HG03103 (cell line): ENCODE measurements around the gene MED31.
"Not testable (repeated sequence)": the region's sequence is repeated elsewhere in the genome, so short reads cannot be mapped to it uniquely, and the experiment has no call there.

Experiments
- ATAC-seq: cut with Tn5 transposase; IDR thresholded peaks from one replicate; pipeline ENCODE4 v1.9.1; 2021; ENCODE audit warnings: low read depth; ENCODE audit not compliant: unreplicated experiment

MED31 gene

DNA sequence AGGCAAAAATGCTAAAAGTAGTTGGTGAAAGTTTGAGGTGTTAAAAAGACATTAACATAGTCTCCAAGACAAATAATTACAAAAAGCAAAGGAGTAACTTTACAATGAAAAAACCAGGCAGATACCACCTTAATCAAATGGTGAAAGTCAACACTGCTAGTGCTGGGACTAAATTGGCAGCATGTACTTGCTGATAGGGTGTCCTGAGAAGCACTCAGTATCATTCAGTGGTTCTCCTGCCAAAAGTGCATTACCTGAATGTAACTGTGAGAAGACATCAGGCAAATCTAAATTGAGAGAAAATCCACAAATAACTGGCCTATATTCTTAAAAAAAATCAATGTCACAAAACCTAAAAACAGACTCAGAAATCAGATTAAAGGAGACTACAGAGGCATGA lies 18.9 kb downstream of the MED31 start:
- no peak for ATAC-seq

GRCh38 chr17:6630390-6630789 lies 21.0 kb downstream of the MED31 start:
- ATAC-seq = no peak

DNA sequence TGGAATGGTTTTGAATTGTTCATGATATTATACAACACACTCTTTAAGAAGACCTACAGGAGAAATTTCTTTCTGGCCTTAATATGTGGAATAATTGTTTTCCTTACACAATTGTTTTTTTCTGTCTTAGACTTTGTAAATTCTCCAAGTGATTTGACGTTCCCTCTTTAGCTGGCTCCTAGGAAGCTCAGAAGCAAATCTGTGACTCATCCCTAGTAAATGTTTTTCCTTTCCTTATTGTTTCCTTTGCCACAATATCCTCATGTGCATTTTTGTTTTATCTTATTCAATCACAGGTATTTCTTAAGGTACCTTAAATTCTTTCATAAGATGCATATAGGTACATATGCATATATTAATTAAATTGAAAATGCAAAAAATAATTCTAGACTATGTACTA lies 24.4 kb downstream of the MED31 start:
- no peak for ATAC-seq

GRCh38 chr17:6626616-6627015 lies 24.8 kb downstream of the MED31 start:
- no peak for ATAC-seq

GRCh38 chr17:6623941-6624340 lies 27.5 kb downstream of the MED31 start:
- ATAC-seq = no peak

- no peak for ATAC-seq
Measured at GRCh38 chr17:6611231-6611630, 40.2 kb downstream of the MED31 start.

GRCh38 chr17:6610011-6610410 lies 41.4 kb downstream of the MED31 start:
- ATAC-seq = no peak

DNA sequence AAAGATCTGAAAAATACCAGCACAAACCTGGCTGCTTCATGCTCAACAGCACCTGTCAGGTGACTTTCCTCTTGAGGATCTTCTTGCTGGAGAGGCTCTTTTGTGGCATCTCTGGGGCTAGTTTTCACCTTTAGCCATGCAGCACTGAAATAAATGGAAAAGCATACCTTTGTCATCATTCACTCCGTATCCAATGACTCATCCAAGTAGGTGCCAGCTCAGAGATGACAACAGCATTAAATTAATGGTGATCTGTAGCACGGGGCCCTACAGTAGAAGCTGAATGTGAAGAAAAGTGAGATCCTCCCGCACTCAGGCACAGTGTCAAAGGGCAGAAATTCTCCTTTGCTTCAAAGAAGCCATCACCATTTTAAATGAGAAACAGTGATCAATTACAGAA lies 43.1 kb downstream of the MED31 start:
- no peak for ATAC-seq

GRCh38 chr17:6605142-6605541 lies 46.3 kb downstream of the MED31 start:
- no peak for ATAC-seq

DNA sequence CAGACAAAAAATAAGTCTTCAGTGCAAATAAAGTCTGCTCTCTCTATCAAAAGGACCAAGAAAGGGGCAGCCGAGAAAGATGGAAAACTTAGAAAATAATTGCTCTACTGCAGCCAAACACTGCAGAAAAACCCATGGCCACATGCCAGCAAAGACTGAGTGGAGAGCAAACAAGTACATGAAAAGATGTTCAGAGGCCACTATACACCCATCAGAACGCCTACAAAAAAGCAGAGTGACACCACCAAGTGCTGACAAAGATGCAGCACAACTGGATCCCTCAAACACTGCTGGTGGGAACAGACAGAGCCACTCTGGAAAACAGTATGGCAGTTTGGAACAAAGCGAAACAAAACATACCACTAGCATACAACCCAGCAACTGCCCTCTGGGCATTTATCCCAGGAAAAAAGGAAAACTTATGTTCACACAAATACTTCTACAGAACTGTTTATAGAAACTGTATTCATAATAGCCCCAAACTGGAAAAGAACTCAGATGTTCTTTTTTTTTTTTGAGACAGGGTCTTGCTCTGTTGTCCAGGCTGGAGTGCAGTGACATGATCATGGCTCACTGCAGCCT lies 47.6 kb downstream of the MED31 start:
- ATAC-seq = no peak

DNA sequence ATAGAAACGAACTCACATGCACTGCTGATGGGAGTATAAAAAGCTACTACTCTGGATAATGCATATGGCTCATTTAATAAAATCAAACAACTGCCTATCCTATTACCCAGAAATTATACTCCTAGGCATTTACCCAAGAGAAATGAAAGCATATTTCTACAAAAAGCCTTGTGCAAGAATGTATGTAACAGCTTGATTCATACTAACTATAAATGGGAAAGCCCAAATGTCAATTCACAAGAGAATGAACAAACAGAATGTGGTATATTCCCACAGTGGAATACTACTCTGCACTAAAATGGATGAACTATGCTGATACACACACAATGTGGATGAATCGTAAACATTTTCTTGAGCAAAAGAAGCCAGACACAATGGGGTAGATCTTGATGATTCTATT lies 49.3 kb downstream of the MED31 start:
- ATAC-seq = no peak

DNA sequence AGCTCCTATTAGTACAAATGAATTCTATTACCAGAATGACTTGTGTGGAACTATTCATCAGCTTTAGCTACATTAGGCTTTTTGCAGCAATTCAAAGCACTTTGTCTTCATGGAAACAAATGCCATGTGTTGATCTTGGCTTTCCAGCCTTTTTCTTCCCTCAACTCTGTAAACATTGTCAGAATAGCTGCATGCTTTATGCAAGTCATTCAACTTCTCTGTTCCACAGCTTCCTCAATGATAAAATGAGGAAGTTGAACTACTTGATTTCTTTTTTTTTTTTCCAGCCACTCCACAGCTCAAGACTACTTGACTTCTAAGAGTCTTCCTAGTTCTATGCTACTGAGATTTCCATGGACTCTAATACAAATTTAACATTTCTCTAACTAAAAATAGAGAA lies 52.0 kb downstream of the MED31 start:
- ATAC-seq = no peak

DNA sequence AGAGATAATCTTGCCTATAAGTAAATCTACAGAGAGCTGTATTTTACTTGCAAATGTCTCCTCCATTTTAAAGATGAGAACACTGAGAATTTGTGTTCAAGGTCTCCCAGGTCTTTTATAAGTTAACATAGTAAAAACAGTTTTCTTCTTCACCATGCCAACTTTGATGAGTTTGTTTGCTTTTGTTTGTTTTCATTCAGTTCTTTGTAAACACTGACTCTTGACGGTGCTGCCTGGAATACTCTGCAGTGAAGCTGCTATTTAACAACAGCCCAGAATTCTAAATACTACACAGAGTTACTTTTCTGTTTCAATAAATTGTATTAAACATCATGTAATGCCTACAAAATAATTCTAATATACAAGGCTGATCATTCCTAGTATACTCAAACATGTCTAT lies 53.7 kb downstream of the MED31 start:
- no peak for ATAC-seq

GRCh38 chr17:6596941-6597340 lies 54.5 kb downstream of the MED31 start:
- no peak for ATAC-seq

DNA sequence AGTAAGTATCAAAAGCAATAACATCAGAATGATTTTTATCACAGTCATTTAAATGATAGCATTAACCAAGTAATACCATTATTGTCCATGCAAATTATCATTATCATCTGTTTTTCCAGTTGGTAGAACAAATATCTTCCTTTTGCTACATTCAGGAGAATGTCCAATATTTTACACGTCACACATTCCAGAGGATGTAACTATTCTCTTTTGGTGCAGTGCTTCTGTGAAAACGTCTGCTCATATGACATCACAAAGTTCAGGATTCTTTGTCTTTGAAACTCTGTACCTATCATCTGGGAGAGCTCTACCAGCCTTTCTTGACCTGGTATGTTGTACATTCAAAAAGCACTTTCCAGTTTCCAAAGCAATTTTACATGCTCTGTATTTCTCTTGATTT lies 54.9 kb downstream of the MED31 start:
- ATAC-seq = no peak

GRCh38 chr17:6596081-6596480 lies 55.3 kb downstream of the MED31 start:
- ATAC-seq = no peak

DNA sequence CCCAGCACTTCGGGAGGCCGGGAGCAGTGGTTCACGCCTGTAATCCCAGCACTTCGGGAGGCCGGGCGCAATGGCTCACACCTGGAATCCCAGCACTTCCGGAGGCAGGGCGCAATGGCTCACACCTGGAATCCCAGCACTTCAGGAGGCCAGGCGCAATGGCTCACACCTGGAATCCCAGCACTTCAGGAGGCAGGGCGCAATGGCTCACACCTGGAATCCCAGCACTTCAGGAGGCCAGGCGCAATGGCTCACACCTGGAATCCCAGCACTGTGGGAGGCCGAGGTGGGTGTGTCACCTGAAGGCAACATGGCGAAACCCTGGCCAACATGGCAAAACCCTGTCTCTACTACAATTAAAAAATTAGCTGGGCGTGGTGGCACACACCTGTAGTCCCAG lies 58.0 kb downstream of the MED31 start:
- ATAC-seq = not testable (repeated sequence)
